GM18508 (cell line): ENCODE results near the gene HTRA3.
A peak's percentile ranks its signal among the peaks of the same experiment; 100 is the strongest.

Source experiments
- ATAC-seq: cut with Tn5 transposase; IDR thresholded peaks from one replicate; pipeline ENCODE4 v1.9.1; 2021; ENCODE audit warnings: moderate number of reproducible peaks; ENCODE audit not compliant: insufficient read depth, unreplicated experiment

HTRA3 gene

DNA sequence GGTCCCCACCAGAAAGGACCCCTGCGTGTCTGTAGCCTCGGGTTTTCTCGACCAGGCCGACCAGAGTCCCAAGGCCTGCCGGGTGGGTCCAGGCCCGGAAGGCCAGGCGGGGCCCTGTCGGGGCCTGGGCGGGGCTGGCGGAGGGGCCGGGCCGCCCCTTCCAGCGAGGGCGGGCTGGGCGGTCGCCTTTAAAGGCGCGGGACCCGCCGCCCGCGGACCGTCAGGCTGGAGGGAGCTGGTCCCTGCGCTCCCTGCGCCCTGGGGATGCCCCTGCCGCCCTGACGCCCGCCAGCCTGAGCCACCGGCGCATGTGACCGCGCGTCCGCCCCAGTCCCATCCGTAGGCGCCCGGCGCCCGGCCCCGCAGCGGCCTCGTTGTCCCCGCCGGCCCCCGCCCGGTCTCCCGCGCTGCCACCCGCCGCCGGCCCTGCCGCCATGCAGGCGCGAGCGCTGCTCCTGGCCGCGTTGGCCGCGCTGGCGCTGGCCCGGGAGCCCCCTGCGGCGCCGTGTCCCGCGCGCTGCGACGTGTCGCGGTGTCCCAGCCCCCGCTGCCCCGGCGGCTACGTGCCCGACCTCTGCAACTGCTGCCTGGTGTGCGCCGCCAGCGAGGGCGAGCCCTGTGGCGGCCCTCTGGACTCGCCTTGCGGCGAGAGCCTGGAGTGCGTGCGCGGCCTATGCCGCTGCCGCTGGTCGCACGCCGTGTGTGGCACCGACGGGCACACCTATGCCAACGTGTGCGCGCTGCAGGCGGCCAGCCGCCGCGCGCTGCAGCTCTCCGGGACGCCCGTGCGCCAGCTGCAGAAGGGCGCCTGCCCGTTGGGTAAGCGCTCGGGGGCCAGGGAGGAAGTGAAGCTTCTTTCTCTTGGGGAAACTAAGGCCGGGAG is at the start of gene HTRA3:
TSS of gene HTRA3 (plus strand) at position 220 of the 883 bp plus-strand sequence. CDS start at position 435, 215 bp downstream.
- ATAC-seq, result no peak

DNA sequence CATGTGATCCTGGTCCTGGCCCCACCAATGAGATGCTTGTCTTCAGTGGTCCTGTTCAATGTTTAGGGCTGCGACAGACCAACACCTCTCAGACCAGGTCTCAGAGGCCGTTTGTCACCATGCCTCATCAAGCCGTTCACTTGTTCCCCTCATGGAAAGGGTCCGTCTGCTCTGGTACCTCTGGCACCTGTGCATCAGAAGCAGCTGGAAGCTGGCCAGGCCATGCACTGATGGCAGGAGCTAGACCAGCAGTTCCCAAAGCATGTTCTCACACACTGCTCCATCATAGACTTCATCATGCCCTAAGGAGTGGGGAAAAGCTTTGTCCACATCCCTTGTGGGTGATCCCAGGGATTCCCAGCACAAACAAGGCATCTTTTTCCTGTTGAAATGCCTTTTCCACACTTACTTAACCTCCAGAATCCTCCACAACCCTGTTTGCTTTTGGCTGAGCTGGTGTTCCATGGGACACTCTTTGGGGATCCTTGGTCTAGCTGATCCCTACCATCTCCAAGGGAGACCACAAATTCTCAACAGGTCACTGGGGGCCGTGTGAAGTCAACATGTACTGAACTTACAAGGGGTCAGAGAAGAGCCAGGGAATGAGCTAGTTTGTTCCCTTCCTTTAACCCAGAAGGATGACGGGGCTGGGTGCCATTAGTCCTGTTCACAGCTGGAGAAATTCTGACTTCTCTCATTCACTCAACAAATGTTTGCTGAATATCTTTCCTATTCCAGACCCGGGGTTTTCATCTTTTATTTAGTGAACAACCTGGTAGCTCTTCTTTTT is 48.7 kb upstream of the HTRA3 start:
- ATAC-seq, result no peak

DNA sequence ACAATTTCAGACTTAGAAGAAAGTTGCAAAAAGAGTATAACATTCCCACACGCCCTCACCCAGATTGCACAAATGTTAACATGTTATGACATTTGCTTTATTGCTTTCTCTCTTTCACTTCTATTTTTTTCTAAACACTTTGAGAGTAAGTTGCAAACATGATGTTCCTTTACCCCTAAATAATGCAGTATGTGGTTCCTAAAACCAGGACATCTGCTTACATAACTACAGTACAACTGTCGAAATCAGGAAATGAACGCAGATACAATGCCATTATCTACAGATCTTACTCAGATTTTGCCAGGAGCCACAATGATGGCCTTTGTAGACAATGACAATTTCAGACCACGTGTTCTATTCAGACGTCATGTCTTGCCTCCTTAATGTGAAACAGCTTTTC is 48.1 kb upstream of the HTRA3 start:
- no peak for ATAC-seq

DNA sequence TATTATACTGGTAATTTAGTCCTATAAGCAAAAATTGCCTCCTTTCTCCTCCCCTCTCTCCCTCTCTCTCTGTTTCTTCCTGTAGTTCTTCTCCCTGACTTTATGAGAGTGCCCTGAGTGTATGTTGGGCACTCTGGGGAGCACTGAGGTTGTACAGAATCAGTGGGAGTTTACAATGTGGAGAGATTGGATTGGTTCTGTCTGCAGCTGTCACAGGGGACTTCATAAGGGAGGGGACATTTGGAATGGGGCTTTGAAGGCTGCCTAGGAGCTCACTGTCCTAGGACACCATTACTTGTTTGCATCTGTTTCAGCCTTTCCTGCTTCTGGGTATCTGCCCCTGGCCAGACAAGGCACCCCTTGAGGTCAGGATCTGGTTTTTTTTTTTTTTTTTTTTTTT is 47.6 kb upstream of the HTRA3 start:
- no peak for ATAC-seq

DNA sequence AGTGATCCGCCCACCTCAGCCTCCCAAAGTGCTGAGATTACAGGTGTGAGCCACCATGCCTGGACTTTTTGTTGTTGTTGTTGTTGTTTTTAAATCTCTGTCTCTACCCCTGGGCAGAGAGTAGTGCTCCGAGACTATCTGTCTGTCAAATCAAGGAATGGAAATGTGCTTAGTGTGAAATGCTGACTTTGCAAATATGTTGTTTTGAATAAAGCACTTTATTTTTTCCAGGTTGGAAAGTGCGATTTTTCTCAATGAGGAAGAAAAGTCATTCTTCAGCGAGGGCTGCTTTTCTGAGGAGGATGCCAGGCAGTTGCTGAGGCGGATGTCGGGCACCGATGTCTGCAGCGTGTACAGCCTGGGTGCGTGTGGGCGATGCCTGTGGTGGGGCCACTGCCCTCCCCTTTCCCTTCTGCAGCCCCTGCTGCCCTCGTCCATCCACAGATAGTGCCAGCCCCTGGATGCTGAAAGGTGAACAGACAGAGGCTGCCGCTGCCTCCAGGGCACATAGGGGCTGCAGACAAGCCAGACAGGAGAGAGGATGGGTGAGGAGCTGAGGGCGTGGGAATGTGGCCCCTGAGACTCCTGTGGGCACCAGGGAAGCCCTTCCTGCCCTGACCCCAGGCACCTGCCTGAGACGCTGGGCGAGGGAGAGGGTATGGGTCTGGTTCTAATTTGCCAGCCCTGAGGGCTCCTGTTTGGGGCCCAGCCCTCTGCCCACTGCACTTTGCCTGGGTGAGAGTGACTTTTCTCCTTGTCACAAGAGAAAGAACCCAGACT is 46.8 kb upstream of the HTRA3 start:
- no peak for ATAC-seq

DNA sequence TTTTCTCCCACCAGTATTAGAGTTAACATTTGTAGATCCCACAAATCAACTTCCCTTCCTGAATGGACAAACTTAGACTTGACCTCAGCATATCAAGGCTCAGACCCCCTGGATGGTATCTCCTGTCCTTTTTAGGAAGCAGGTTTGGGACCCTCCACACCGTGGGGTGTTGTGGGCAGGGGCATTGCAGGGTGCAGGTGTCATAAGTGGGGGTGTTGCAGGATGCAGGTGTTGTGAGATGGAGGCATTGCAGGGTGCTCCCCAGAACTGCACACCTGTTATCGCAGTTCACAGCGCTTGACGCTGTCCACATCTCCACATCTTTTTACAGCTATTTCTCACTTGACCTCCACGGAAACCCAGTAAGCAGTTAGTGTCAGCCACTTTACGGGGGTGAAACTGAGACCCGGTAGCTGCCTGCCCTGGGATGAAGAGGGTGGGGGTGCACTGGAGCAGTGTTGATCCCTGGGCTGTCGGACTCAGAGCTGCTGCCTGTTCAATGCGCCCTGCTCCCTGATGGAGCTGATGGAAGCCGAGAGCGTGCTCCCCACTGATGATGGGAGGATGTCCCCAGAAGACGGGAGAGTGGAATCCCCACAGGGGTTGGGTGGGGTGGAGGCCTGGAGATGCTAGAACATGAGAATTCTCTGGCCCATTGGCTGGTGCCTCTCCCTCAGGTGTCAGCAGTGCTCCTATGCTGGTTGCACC is 45.1 kb upstream of the HTRA3 start:
- ATAC-seq, result no peak

DNA sequence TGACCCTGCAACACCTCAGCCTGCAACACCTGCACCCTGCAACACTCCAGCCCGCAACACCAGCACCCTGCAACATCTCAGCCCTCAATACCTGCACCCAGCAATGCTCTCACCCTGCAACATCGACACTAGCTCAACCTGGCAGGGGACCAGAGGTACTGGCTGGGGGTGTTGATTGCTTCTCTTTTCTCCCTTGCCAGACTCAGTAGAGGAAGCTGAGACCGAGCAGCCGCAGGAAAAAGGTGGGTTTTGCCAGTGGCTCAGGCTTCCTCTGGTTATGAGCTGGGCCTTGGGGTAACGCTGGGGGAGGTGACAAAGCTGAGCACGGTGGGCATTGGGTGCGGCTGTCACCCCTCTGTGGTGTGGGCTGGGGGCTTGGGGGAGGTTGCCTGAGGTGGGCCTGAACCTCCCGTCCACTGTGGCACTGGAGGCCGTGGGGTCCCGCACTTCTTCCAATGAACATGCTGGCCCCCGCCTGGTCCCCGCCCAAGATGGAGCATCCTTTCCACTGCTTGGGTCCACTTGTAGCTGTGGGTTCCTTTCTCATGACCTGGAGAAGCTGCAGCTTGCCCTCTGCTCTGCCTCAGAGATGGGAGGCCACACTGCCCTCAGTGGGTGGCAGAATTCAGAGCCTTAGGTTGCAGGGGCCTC is 44.5 kb upstream of the HTRA3 start:
- ATAC-seq, result no peak

DNA sequence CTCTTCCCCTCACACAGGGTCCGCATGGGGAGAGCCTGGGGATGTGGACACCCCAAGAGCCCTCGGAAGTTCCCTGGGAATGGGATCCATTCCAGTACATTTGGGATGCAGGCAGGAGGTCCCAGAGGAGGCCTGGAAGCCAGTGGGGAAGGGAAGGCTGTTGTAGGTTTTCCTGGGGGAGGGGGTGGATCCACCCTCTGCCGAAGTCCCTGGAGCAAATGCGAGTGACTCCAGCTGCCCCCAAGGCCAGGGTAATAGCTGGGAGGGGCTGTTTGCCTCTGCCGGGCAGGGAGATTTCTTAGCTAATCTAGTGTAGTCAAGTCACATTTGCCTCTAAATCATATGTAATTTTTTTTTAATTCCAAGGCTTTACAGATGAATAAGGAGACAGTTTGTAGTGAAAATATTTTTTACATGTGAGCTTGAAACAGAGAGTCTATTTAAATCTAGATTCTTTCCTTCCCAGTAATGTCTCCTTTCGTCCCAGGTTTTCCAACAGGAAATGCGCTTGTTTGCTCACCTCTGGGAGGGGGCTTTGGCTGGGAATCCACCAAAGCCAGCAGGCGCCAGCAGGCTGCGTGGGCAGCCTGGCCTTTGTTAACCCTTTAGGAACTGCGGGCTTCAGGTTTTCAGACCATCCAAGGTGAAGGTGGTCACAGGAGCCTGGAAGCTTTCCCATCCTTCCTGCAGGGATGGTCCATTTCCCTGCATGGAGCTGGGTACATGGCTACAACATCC is 43.7 kb upstream of the HTRA3 start:
- no peak for ATAC-seq

DNA sequence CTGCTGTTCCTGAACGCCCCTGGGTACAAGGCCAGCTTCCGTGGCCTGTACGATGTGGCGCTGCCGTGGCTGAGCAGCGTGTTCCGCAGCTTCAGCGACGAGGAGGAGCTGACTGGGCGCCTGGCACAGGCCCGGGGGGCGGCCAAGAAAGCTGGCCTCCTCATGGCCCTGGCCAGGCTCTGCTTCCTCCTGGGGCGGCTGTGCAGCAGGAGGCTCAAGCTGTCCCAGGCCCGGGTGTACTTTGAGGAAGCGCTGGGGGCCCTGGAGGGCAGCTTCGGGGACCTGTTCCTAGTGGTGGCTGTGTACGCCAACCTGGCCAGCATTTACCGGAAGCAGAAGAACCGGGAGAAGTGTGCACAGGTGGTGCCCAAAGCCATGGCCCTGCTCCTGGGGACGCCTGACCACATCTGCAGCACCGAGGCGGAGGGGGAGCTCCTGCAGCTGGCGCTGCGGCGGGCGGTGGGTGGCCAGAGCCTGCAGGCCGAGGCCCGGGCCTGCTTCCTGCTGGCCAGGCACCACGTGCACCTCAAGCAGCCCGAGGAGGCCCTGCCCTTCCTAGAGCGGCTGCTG is 42.3 kb upstream of the HTRA3 start:
- ATAC-seq, result no peak

DNA sequence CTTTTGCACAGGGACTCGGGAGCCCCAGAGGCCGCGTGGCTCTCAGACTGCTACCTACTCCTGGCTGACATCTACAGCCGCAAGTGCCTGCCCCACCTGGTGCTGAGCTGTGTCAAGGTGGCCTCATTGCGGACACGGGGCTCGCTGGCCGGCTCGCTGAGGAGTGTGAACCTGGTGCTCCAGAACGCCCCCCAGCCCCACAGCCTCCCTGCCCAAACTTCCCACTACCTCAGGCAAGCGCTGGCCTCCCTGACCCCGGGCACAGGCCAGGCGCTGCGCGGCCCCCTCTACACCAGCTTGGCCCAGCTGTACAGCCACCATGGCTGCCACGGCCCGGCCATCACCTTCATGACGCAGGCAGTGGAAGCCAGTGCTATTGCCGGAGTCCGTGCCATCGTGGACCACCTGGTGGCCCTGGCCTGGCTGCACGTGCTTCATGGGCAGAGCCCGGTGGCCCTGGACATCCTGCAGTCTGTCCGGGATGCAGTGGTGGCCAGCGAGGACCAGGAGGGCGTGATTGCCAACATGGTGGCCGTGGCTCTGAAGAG is 41.7 kb upstream of the HTRA3 start:
- no peak for ATAC-seq

DNA sequence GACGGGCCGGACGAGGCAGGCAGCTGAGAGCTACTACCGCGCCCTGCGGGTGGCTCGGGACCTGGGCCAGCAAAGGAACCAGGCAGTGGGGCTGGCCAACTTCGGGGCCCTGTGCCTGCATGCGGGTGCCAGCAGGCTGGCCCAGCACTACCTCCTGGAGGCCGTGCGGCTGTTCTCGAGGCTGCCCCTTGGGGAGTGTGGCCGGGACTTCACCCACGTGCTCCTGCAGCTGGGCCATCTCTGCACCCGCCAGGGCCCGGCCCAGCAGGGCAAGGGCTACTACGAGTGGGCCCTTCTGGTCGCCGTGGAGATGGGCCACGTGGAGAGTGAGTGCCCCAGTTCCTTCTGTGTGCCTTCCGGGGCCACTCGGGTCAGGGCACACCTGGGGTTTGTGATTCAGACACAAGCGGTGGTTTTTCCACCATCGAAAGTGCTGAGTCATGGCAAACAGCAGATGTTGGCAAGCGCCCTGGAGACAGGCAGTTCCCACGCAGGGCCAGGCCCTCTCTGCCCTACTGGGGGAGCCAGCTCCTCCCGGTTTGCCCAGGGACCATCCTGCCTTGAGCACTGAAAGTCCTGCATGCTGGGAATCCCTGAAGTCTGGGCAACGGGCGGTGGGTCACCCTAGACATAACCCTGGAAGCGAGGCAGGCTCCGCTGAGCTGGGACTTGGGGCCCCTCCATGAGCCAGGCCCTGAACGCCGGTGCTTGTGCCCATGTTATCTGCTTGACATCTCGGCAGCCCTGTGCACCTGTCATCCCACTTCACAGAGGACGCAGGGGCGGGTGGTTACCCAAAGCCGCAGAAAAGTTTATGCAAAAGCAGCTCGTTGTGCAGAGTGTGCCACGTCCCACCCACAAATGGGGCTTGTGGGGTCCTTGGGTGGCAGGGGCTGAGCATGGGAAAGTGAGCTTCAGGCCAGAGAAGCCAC is 41.0 kb upstream of the HTRA3 start:
- peak; percentile 39 for ATAC-seq

DNA sequence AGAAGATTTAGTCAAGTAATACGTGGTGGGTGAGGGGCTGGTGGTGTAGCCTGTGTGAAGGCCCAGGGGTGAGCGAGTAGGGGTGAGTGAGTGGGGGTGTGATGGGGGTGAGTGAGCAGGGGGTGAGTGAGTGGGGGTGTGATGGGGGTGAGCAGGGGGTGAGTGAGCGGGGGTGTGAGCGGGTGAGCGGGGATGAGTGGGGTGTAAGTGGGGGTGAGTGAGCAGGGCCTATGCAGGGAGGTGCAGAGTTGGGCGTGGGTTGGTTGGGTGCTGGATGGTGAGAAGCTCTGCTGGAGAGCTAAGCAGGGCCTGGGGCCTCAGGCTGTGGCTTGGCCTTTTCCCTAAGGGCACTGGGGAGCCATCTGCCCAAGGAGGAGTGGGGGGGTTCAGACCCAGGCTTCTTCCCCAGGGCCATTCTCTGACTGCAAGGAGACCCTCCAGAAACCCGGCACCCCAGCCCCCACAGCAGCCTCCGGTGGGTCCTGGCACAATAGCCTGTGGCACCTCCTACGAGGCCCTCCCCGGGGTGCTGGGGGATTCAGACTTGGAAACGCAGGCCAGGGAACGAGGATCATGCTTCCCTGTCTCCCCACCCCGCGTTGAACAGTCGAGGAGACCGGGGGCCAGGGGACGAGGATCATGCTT is 40.1 kb upstream of the HTRA3 start:
- no peak for ATAC-seq

DNA sequence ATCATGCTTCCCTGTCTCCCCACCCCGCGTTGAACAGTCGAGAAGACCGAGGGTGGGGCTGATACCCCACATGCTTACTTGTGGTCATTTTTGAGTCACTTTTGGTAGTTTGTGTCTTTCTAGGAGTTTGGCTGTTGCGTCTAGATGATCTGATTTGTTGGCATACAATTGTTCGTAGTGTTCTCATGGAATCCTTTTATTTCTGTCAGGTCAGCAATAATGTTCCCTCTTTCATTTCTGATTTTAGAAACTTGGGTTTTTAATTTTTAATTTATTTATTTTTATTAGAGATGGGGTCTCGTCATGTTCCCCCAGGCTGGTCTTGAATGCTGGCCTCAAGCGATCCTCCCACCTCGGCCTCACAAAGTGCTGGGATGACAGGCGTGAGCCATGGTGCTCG is 39.5 kb upstream of the HTRA3 start:
- ATAC-seq, result no peak

DNA sequence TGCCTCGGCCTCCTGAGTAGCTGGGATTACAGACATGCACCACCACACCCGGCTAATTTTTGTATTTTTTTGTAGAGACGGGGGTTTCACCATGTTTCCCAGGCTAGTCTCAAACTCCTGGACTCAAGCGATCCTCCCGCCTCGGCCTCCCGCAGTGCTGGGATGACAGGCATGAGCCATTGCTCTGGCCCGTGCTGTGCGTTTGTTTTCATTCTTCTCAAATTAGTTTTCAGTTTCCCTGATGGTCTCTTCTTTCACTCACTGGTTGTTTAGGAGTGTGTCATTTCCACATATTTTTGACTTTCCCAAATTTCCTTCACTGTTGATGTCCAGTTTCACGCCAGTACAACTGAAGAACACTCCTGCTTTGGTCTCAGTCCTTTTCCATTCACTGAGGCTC is 38.7 kb upstream of the HTRA3 start:
- ATAC-seq, result no peak

DNA sequence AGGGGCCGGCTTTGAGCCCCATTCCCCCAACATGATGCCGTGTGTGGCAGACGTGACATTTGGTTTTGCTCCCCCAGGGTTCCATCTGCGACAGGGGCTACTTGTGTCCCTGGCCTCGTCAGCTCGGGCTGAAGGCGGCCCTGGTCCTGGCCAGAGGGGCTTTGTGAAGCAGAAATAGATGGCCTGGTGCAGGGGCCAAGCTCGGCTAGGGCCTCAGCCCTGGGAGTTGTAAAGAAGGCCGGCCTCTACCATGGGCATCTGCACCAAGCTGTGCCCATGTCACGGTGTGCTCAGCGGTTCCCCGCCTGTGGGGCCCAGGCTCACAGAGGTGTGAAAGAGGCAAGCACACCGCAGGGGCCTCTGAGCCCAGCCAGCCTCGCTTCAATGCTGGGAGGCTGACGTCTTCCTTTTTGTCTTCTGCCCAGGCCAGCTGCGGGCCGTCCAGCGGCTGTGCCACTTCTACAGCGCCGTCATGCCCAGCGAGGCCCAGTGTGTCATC is 38.0 kb upstream of the HTRA3 start:
- ATAC-seq, result no peak

DNA sequence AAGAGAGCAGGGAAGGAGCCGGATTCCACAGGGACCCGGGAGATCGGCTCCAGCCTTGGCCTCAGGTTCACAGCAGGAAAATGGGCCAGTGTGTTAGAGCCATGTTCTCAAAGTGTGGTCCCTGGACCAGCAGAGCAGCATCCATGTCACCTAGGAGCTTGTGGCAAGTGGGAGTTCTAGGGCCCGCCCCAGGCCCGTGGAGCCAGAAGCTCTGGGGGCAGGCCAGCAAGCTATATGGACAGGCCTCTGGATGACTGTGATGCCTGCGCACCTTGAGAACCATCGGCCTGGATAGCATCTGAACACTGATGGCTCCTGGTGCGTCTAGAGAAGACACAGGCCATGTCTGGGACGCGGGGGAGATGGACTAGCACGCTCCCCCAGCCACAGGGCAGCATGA is 36.8 kb upstream of the HTRA3 start:
- ATAC-seq, result no peak
